HUDEP-2 (cell line): ENCODE results near the gene ARHGEF39.

Experiments used
- DNase-seq, 76 experiments: peaks; one replicate each; lab custom pipeline; 2025; ENCODE audit not compliant: unreplicated experiment in 76 of 76; lab: John Stamatoyannopoulos, UW

Gene ARHGEF39

GRCh38 chr9:35691757-35692301 is 26.8 kb upstream of the ARHGEF39 start:
- DNase-seq: no peak

GRCh38 chr9:35691334-35691650 is 26.3 kb upstream of the ARHGEF39 start:
- no peak for DNase-seq

- DNase-seq: peak in 4 of 76 experiments; percentile 1 to 28 (median 9)
Observed at GRCh38 chr9:35690614-35691333, 25.8 kb upstream of the ARHGEF39 start.

- no peak for DNase-seq
Observed at GRCh38 chr9:35690294-35690613, 25.3 kb upstream of the ARHGEF39 start.

GRCh38 chr9:35689542-35690293 is 24.7 kb upstream of the ARHGEF39 start, which contains the start of gene TPM2:
Gene TPM2, minus strand, starts transcription at chr9:35689925. Its CDS starts 108 bp downstream, at chr9:35689817.
- no peak for DNase-seq

- DNase-seq: peak in 1 of 76 experiments; percentile 2
Observed at GRCh38 chr9:35688558-35689541, 23.9 kb upstream of the ARHGEF39 start.

GRCh38 chr9:35687972-35688557 is 23.1 kb upstream of the ARHGEF39 start:
- no peak for DNase-seq

- DNase-seq: no peak
Observed at GRCh38 chr9:35687306-35687705, 22.3 kb upstream of the ARHGEF39 start.

GRCh38 chr9:35686222-35687203 is 21.5 kb upstream of the ARHGEF39 start:
- no peak for DNase-seq

GRCh38 chr9:35685506-35685905 is 20.5 kb upstream of the ARHGEF39 start:
- no peak for DNase-seq

- no peak for DNase-seq
Observed at GRCh38 chr9:35684921-35685320, 19.9 kb upstream of the ARHGEF39 start.

GRCh38 chr9:35683323-35683722 is 18.3 kb upstream of the ARHGEF39 start:
- DNase-seq: no peak

GRCh38 chr9:35682520-35683315 is 17.7 kb upstream of the ARHGEF39 start:
- DNase-seq: no peak

GRCh38 chr9:35682051-35682450 is 17.1 kb upstream of the ARHGEF39 start:
- DNase-seq: no peak

GRCh38 chr9:35681341-35682002 is 16.5 kb upstream of the ARHGEF39 start:
- no peak for DNase-seq

- no peak for DNase-seq
Observed at GRCh38 chr9:35680331-35681105, 15.5 kb upstream of the ARHGEF39 start.

- DNase-seq: no peak
Observed at GRCh38 chr9:35679766-35680330, 14.9 kb upstream of the ARHGEF39 start.
